ENCODE measurements around the gene TNFSF12. TPM values are rescaled to one million over a fixed set of nuclear protein-coding genes. Genes with fewer than 3 reads are reported as not detected.

The TNFSF12 gene
- total RNA-seq (2014; rRNA removed; shearing (Covaris generic); ENCODE audit: low replicate concordance): 0.33 TPM in 1 of 2 replicates, not detected in the other

DNA sequence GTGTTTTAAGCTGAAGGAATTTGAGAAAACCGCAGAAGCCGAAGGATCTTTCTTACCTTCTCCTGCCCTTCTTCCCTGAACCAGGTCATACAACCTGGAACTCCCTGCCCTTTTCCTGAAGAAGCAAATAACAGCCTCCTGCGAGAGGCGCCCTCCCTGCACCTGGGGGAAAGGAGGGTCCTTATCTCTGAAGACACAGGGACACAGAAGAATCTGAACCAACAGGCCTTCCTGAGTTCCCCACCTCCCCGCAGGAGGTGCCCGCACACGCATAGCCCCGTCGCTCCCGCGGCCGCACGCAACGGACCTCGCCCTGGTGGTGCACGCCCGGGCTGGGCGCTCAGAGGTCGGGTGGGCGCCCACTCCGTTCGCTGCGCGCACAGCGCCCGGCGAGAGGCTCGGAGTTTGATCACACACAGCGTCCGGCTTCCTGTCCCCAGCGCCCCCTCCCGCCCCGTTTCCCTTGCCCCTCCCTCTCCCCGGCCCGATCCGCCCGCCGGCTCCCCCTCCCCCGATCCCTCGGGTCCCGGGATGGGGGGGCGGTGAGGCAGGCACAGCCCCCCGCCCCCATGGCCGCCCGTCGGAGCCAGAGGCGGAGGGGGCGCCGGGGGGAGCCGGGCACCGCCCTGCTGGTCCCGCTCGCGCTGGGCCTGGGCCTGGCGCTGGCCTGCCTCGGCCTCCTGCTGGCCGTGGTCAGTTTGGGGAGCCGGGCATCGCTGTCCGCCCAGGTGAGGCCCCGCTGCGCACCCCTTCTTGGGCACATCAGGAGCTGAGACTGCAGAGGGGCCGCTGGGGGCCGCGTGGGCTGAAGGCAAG lies at the start of gene TNFSF12:
TSS of gene TNFSF12 (plus strand) at position 474 of the 816 bp plus-strand sequence. CDS start at position 570, 96 bp downstream.
- Histone ChIP-seq H3K36me3 (no peaks in the 10 kb centered on the region), H3K9me3 (no peaks in the 10 kb centered on the region), H3K27me3 (no peaks in the 10 kb centered on the region), H3K4me3 (peak within 1 kb of the TSS; percentile 48)
- DNase-seq: peak; percentile 31

- no peak for DNase-seq
- no peaks in the 10 kb centered on the region for H3K27me3 ChIP-seq
- H3K36me3 ChIP-seq: peaks cover 31% of the 10 kb centered on the region
- no peaks in the 10 kb centered on the region for H3K9me3 ChIP-seq
- no peak overlapping the region for H3K4me3 ChIP-seq
Observed at GRCh38 chr17:7499161-7499560, 49.7 kb upstream of the TNFSF12 start.

GRCh38 chr17:7501729-7502128 lies 47.1 kb upstream of the TNFSF12 start:
- DNase-seq: no peak
- Histone ChIP-seq H3K4me3 (no peak overlapping the region), H3K36me3 (peaks cover 34% of the 10 kb centered on the region)

GRCh38 chr17:7502171-7502847 lies 46.5 kb upstream of the TNFSF12 start:
- Histone ChIP-seq H3K4me3 (no peak overlapping the region), H3K9me3 (no peaks in the 10 kb centered on the region), H3K36me3 (peaks cover 31% of the 10 kb centered on the region), H3K27me3 (no peaks in the 10 kb centered on the region)
- DNase-seq: no peak

More at GRCh38 chr17:7501729-7502128, 47.1 kb upstream of the TNFSF12 start:
- Histone ChIP-seq H3K27me3 (no peaks in the 10 kb centered on the region), H3K9me3 (no peaks in the 10 kb centered on the region)

DNA sequence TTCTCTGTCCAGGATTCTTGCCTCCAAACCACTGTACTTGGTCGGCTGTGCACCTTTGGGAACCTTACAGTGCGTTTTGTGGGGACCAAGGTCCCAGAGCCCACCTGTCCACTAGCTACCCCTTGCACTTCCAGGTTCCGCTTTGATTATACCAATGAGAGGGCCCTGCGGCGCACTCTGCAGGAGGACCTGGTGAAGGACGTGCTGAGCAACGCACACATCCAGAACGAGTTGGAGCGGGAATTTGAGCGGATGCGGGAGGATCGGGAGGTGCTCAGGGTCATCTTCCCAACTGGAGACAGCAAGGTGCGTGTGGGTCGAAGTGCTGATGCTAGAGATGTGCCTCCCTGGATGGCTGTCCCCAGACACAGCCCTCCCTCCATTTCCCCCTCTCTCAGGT lies 45.9 kb upstream of the TNFSF12 start:
- Histone ChIP-seq H3K4me3 (no peak overlapping the region), H3K36me3 (peaks cover 31% of the 10 kb centered on the region), H3K9me3 (no peaks in the 10 kb centered on the region), H3K27me3 (no peaks in the 10 kb centered on the region)
- no peak for DNase-seq

DNA sequence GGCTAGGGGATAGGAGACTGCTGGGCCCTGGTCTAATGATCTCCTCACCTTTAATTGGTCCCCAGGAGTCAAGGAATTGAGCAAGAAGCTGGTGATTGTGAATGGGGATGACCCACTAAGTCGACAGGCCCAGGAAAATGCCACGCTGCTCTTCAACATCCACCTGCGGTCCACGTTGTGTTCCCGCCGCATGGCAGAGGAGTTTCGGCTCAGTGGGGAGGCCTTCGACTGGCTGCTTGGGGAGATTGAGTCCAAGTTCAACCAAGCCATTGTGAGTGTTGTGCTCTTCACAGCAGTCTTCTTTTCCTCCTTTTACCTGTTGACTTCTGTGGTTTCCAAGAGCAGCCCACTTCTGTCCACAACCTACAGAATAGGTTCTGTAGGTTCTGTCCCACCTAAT lies 45.3 kb upstream of the TNFSF12 start:
- DNase-seq: no peak
- no peaks in the 10 kb centered on the region for H3K9me3 ChIP-seq
- H3K4me3 ChIP-seq: no peak overlapping the region
- no peaks in the 10 kb centered on the region for H3K27me3 ChIP-seq
- peaks cover 33% of the 10 kb centered on the region for H3K36me3 ChIP-seq

GRCh38 chr17:7508145-7508544 lies 40.7 kb upstream of the TNFSF12 start:
- no peak for DNase-seq
- Histone ChIP-seq H3K9me3 (no peaks in the 10 kb centered on the region), H3K4me3 (no peak overlapping the region), H3K36me3 (peaks cover 12% of the 10 kb centered on the region), H3K27me3 (no peaks in the 10 kb centered on the region)

- no peak for DNase-seq
- Histone ChIP-seq H3K27me3 (no peaks in the 10 kb centered on the region), H3K36me3 (peaks cover 5% of the 10 kb centered on the region)
Observed at GRCh38 chr17:7508846-7509245, 40.0 kb upstream of the TNFSF12 start.

DNA sequence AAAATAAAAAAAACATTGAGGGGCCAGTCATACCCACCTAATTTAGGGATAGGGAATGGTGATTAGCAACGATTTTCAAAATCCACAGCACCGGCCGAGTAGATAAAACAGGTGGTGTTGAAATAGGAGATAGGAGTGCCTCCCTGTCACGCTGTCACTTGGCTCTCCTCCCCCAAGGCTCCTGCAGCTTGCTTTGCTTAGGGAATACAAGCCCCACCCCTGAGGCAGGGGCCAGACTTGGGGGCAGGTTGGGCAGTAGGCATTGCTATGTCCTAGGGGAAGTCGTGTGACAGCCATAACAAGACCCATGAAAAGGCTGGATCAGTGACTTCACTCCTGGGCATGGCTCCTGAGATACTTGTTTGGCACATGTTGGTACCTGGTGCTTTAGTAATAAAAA lies 38.9 kb upstream of the TNFSF12 start:
- peaks cover 5% of the 10 kb centered on the region for H3K36me3 ChIP-seq
- no peaks in the 10 kb centered on the region for H3K27me3 ChIP-seq
- no peak for DNase-seq
- no peak overlapping the region for H3K4me3 ChIP-seq
- H3K9me3 ChIP-seq: no peaks in the 10 kb centered on the region

More at GRCh38 chr17:7508846-7509245, 40.0 kb upstream of the TNFSF12 start:
- Histone ChIP-seq H3K4me3 (no peak overlapping the region), H3K9me3 (no peaks in the 10 kb centered on the region)

GRCh38 chr17:7511108-7511507 lies 37.8 kb upstream of the TNFSF12 start:
- Histone ChIP-seq H3K4me3 (no peak overlapping the region), H3K27me3 (no peaks in the 10 kb centered on the region), H3K36me3 (peaks cover 2% of the 10 kb centered on the region), H3K9me3 (no peaks in the 10 kb centered on the region)
- DNase-seq: peak; percentile 10

- DNase-seq: no peak
- Histone ChIP-seq H3K4me3 (no peak overlapping the region), H3K27me3 (no peaks in the 10 kb centered on the region), H3K9me3 (no peaks in the 10 kb centered on the region), H3K36me3 (peaks cover 2% of the 10 kb centered on the region)
Observed at GRCh38 chr17:7512105-7512504, 36.8 kb upstream of the TNFSF12 start.

DNA sequence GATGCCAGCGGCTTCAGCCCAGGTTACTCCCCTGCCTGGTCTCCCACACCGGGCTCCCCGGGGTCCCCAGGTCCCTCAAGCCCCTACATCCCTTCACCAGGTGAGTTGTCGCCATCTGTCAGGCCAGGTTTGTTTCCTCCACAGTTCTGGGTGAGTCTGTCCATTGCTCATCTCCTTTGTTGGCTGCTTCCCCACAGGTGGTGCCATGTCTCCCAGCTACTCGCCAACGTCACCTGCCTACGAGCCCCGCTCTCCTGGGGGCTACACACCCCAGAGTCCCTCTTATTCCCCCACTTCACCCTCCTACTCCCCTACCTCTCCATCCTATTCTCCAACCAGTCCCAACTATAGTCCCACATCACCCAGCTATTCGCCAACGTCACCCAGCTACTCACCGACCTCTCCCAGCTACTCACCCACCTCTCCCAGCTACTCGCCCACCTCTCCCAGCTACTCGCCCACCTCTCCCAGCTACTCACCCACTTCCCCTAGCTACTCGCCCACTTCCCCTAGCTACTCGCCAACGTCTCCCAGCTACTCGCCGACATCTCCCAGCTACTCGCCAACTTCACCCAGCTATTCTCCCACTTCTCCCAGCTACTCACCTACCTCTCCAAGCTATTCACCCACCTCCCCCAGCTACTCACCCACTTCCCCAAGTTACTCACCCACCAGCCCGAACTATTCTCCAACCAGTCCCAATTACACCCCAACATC lies 35.9 kb upstream of the TNFSF12 start:
- H3K4me3 ChIP-seq: no peak overlapping the region
- peaks cover 2% of the 10 kb centered on the region for H3K36me3 ChIP-seq
- no peaks in the 10 kb centered on the region for H3K27me3 ChIP-seq
- DNase-seq: no peak
- H3K9me3 ChIP-seq: no peaks in the 10 kb centered on the region

- H3K27me3 ChIP-seq: no peaks in the 10 kb centered on the region
- no peak overlapping the region for H3K4me3 ChIP-seq
- no peaks in the 10 kb centered on the region; the same call in none of the 2 replicates for H3K36me3 ChIP-seq
- DNase-seq: no peak
- no peaks in the 10 kb centered on the region for H3K9me3 ChIP-seq
Observed at GRCh38 chr17:7513850-7514419, 34.9 kb upstream of the TNFSF12 start.

DNA sequence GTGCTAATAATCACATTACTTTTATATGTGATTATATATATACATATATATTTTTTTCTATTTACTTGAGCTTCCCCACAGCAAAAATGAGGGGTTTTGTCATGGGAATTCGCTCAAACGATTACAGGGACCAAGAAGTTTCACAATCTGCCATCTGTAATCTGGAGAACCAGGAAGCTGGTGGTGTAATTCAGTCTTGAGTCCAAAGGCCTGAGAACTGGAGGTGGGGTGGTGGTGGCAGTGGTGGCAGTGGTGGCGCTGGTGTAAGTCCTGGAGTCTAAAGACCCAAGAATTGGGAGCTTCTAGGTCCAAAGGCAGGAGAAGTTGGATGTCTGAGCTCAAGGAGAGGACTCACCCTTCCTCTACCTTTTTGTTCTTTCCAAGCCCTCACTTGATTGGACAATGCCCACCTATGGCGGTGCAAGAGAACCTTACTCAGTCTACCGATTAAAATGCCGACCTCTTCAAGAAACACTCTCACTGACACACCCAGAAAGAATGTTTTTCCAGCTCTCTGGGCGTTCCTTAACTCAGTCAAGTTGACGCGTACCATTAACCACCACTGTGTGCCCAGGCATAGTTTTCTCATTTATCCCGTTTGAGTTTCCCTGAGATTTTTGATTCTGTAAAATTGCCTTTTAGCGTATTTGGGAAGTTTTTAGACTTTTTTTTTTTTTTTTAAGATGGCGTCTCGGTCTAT lies 32.8 kb upstream of the TNFSF12 start:
- Histone ChIP-seq H3K4me3 (no peak overlapping the region), H3K36me3 (no peaks in the 10 kb centered on the region), H3K9me3 (no peaks in the 10 kb centered on the region), H3K27me3 (no peaks in the 10 kb centered on the region)
- no peak for DNase-seq

GRCh38 chr17:7523033-7523432 lies 25.8 kb upstream of the TNFSF12 start:
- Histone ChIP-seq H3K36me3 (no peaks in the 10 kb centered on the region), H3K9me3 (no peaks in the 10 kb centered on the region; the same call in 1 of the 2 replicates), H3K4me3 (no peak overlapping the region), H3K27me3 (no peaks in the 10 kb centered on the region)
- DNase-seq: no peak

- peaks cover 2% of the 10 kb centered on the region; the same call in 1 of the 2 replicates for H3K9me3 ChIP-seq
- no peak overlapping the region for H3K4me3 ChIP-seq
Observed at GRCh38 chr17:7528842-7529241, 20.0 kb upstream of the TNFSF12 start.

More at GRCh38 chr17:7528842-7529241, 20.0 kb upstream of the TNFSF12 start:
- no peak for DNase-seq
- H3K36me3 ChIP-seq: no peaks in the 10 kb centered on the region
- no peaks in the 10 kb centered on the region for H3K27me3 ChIP-seq

All from MG63 (cell line).